Fibroblast of villous mesenchyme (primary cell): ENCODE results near the gene LIMCH1. TPM values are rescaled to one million over a fixed set of nuclear protein-coding genes. Genes with fewer than 3 reads are reported as not detected.

ENCODE experiments used
- DNase-seq: peaks from one replicate; pipeline ENCODE4 v3.0.0-alpha.2; 2010; ENCODE audit warnings: low read depth
- H3K4me3 ChIP-seq: 2 replicates; pipeline ENCODE4 v1.5.1; 2011; ENCODE audit warnings: low read depth, mild to moderate bottlenecking, low read length
- CTCF ChIP-seq: IDR thresholded peaks from 2 replicates; pipeline ENCODE4 v1.5.1; 2012; ENCODE audit warnings: low read depth, mild to moderate bottlenecking, low read length; ENCODE audit not compliant: insufficient read depth
- total RNA-seq: library from RNA; depleted of rRNA; stranded (reverse); fragments of >200 nt; gene quantifications from 2 replicates; pipeline ENCODE4 v1.2.3, GENCODE V29; 2012

The LIMCH1 gene
- total RNA-seq, 1 donor, result 3.9 TPM

GRCh38 chr4:41678086-41678816, 140.3 kb downstream of the LIMCH1 start:
- H3K4me3 ChIP-seq, result no peak overlapping the region
- no peak for TF ChIP-seq CTCF
- peak; percentile 6 for DNase-seq

- no peak overlapping the region for H3K4me3 ChIP-seq
- no peak for TF ChIP-seq CTCF
- DNase-seq, result no peak
Measured at GRCh38 chr4:41678951-41679350, 141.0 kb downstream of the LIMCH1 start.

GRCh38 chr4:41679991-41680390, 142.0 kb downstream of the LIMCH1 start:
- TF ChIP-seq CTCF, result no peak
- H3K4me3 ChIP-seq, result no peak overlapping the region
- DNase-seq, result no peak

- DNase-seq, result no peak
- TF ChIP-seq CTCF, result no peak
- no peak overlapping the region for H3K4me3 ChIP-seq
Measured at GRCh38 chr4:41681054-41681453, 143.1 kb downstream of the LIMCH1 start.

- no peak for TF ChIP-seq CTCF
- DNase-seq, result no peak
- no peak overlapping the region for H3K4me3 ChIP-seq
Measured at GRCh38 chr4:41683326-41683725, 145.4 kb downstream of the LIMCH1 start.

- H3K4me3 ChIP-seq, result no peak overlapping the region
- TF ChIP-seq CTCF, result no peak
- no peak for DNase-seq
Measured at GRCh38 chr4:41686893-41687292, 148.9 kb downstream of the LIMCH1 start.

GRCh38 chr4:41687971-41688370, 150.0 kb downstream of the LIMCH1 start:
- TF ChIP-seq CTCF, result no peak
- no peak overlapping the region for H3K4me3 ChIP-seq
- no peak for DNase-seq
